ENCODE measurements around the gene AIP.

GRCh38 chr11:67507242-67507863 is 24.5 kb downstream of the AIP start:
- TF ChIP-seq CTCF (IDR thresholded peaks at IDR 0.05; ENCODE audit: insufficient read depth, low read length) = no peak
- TF ChIP-seq GABPA (IDR thresholded peaks at IDR 0.05; ENCODE audit: low read depth) = no peak
- TF ChIP-seq POLR2AphosphoS5 (IDR thresholded peaks at IDR 0.05; ENCODE audit: low read depth) = no peak; the same call in 1 of the 2 replicates
